Nephron progenitor cell (in vitro differentiated cells): Measurements from ENCODE around the gene ARMH4.
"Not testable (repeated sequence)": the region's sequence is repeated elsewhere in the genome, so short reads cannot be mapped to it uniquely, and the experiment has no call there.

Experiments
- DNase-seq: peaks from one replicate; pipeline ENCODE4 v3.0.0; 2021
- H3K27ac Mint-ChIP-seq: 2 replicates; pipeline ENCODE4 v1.8.0; 2021; ENCODE audit warnings: mild to moderate bottlenecking, moderate library complexity, mixed read lengths
- H3K27me3 Mint-ChIP-seq: 2 replicates; pipeline ENCODE4 v1.8.0; 2021; ENCODE audit warnings: mild to moderate bottlenecking, low read depth, mixed read lengths; ENCODE audit not compliant: poor library complexity
- H3K36me3 Mint-ChIP-seq: 2 replicates; pipeline ENCODE4 v1.8.0; 2021; ENCODE audit warnings: low read depth, mixed read lengths
- H3K4me1 Mint-ChIP-seq: 2 replicates; pipeline ENCODE4 v1.8.0; 2021; ENCODE audit warnings: mixed read lengths
- H3K4me3 Mint-ChIP-seq: 2 replicates; pipeline ENCODE4 v1.8.0; 2021; ENCODE audit warnings: mild to moderate bottlenecking, moderate library complexity, mixed read lengths
- H3K9me3 Mint-ChIP-seq: 2 replicates; pipeline ENCODE4 v1.8.0; 2021; ENCODE audit warnings: mild to moderate bottlenecking, moderate library complexity, mixed read lengths
- TF ChIP-seq, protein P1 (sequence below): fragments of 200-600 bp; sonication (generic); IDR thresholded peaks from 2 replicates; pipeline ENCODE4 v1.5.0; 2021; ENCODE audit warnings: antibody characterized with exemption

Gene ARMH4

DNA sequence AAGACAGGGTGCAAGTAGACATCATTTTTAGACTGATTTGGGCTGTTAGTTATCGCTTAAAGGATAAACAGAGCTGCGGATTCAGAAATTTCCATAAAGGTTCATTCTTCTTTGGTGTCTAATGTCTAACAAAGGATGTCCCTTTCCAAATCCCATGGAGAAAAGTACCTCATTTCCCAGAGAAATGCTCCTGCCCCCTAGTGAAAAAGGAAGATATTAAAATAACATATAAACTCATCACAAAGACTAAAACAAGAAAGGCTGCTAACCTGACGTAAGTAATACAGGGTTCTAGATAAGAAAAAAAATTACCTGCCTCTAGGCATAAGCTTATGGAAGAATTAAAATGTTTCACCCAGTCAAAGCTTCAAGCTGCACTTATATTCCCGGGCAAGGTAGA lies 22.8 kb downstream of the ARMH4 start:
- peaks cover 28% of the 10 kb centered on the region for H3K9me3 Mint-ChIP-seq
- peaks cover 40% of the 10 kb centered on the region for H3K36me3 Mint-ChIP-seq
- DNase-seq: no peak
- no peak overlapping the region for H3K27ac Mint-ChIP-seq
- no peaks in the 10 kb centered on the region for H3K4me1 Mint-ChIP-seq
- H3K4me3 Mint-ChIP-seq: no peak overlapping the region
- H3K27me3 Mint-ChIP-seq: no peaks in the 10 kb centered on the region
- TF ChIP-seq, protein P1, sequence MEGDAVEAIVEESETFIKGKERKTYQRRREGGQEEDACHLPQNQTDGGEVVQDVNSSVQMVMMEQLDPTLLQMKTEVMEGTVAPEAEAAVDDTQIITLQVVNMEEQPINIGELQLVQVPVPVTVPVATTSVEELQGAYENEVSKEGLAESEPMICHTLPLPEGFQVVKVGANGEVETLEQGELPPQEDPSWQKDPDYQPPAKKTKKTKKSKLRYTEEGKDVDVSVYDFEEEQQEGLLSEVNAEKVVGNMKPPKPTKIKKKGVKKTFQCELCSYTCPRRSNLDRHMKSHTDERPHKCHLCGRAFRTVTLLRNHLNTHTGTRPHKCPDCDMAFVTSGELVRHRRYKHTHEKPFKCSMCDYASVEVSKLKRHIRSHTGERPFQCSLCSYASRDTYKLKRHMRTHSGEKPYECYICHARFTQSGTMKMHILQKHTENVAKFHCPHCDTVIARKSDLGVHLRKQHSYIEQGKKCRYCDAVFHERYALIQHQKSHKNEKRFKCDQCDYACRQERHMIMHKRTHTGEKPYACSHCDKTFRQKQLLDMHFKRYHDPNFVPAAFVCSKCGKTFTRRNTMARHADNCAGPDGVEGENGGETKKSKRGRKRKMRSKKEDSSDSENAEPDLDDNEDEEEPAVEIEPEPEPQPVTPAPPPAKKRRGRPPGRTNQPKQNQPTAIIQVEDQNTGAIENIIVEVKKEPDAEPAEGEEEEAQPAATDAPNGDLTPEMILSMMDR: no peak

DNA sequence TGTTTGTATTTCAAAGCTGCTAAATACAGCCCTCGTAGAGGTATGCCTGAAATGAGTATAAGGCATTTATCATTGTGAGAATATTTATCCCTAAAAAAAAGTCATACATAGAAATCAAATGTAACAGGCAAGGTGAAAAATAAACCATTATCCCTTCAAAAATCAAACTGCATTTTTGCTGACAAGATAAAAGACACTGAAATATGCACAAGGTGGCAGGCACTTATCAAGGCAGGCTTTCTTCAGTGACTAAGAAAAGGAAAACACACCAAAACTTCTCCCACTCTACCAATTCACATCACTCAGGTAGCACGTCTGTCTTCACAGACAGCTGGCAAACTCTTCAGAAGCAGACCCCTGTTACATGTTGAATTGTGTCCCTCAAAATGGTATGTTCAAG lies 23.6 kb downstream of the ARMH4 start:
- DNase-seq: no peak
- peaks cover 42% of the 10 kb centered on the region for H3K36me3 Mint-ChIP-seq
- no peak overlapping the region for H3K4me3 Mint-ChIP-seq
- H3K27me3 Mint-ChIP-seq: no peaks in the 10 kb centered on the region
- H3K27ac Mint-ChIP-seq: no peak overlapping the region
- TF ChIP-seq, protein P1: no peak
- peaks cover 30% of the 10 kb centered on the region for H3K9me3 Mint-ChIP-seq
- no peaks in the 10 kb centered on the region for H3K4me1 Mint-ChIP-seq

DNA sequence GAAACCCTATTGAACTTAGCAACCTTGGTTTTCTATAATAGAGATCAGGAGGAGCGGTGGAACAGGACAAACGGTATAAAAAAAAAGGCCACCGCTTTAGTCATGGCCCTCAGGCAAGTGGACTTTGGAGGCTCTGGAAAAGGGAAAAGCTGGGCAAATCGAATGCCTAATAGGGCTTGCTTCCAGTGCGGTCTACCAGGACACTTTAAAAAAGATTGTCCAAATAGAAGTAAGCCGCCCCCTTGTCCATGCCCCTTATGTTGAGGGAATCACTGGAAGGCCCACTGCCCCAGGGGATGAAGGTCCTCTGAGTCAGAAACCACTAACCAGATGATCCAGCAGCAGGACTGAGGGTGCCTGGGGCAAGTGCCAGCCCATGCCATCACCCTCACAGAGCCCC lies 29.5 kb downstream of the ARMH4 start:
- not testable (repeated sequence) for DNase-seq, H3K4me1 Mint-ChIP-seq, H3K27me3 Mint-ChIP-seq, H3K27ac Mint-ChIP-seq, H3K4me3 Mint-ChIP-seq
- H3K36me3 Mint-ChIP-seq: peaks cover 32% of the 10 kb centered on the region
- H3K9me3 Mint-ChIP-seq: peaks cover 30% of the 10 kb centered on the region

DNA sequence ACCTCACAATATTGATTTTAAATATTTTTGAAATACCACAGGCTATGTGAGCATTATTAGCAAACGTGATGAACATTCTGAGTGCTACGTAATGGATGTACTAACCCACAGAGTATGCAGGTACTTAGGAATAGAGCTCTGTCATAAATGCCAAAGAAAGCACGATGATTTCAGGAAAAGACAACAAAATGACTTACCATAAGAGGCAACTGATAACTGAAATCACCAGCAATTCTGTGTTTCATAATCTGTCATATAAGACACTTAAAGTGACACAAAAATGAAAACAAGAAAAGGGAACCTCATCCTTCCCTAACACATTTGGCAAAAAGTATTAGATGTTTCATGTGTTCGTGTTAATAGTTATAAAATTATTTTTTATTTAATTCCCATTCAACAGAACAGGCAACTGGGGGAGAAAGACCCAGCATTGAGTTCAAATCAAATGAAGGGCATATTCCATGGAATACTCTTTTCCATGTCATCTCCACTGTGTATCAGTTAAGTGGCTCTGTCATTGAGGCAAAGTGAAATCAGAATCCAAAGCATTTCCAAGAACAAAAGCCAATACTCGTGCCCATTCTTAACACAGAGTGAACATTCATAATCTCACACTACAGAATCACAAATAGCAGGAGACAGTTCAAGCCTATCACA lies 30.4 kb downstream of the ARMH4 start:
- peaks cover 22% of the 10 kb centered on the region for H3K9me3 Mint-ChIP-seq
- H3K36me3 Mint-ChIP-seq: peaks cover 23% of the 10 kb centered on the region
- H3K4me1 Mint-ChIP-seq: no peaks in the 10 kb centered on the region
- no peak overlapping the region for H3K4me3 Mint-ChIP-seq
- no peak overlapping the region for H3K27ac Mint-ChIP-seq
- TF ChIP-seq, protein P1: no peak
- H3K27me3 Mint-ChIP-seq: no peaks in the 10 kb centered on the region
- no peak for DNase-seq

DNA sequence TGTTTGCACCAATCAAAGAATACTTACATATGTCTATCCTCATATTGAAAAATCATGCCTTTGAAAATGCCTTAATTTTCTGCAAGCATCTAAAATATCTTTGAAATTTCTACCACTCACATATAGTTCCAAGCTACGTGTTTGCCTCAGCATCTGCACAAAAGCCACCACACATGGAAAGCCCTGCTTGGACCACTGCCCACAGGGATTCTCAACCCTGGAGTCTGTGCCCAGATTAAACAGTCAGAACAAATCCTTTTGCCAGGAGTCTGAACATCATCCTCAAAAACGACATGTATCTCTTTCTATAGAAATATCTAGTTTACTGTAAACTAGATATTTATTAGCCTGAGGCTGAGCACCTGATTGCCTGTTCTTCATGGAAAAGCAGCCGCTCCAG lies 32.6 kb downstream of the ARMH4 start:
- peaks cover 3% of the 10 kb centered on the region for H3K9me3 Mint-ChIP-seq
- DNase-seq: no peak
- no peak overlapping the region for H3K4me3 Mint-ChIP-seq
- no peak overlapping the region for H3K27ac Mint-ChIP-seq
- no peaks in the 10 kb centered on the region for H3K27me3 Mint-ChIP-seq
- H3K4me1 Mint-ChIP-seq: no peaks in the 10 kb centered on the region
- H3K36me3 Mint-ChIP-seq: peaks cover 8% of the 10 kb centered on the region
- TF ChIP-seq, protein P1: no peak

DNA sequence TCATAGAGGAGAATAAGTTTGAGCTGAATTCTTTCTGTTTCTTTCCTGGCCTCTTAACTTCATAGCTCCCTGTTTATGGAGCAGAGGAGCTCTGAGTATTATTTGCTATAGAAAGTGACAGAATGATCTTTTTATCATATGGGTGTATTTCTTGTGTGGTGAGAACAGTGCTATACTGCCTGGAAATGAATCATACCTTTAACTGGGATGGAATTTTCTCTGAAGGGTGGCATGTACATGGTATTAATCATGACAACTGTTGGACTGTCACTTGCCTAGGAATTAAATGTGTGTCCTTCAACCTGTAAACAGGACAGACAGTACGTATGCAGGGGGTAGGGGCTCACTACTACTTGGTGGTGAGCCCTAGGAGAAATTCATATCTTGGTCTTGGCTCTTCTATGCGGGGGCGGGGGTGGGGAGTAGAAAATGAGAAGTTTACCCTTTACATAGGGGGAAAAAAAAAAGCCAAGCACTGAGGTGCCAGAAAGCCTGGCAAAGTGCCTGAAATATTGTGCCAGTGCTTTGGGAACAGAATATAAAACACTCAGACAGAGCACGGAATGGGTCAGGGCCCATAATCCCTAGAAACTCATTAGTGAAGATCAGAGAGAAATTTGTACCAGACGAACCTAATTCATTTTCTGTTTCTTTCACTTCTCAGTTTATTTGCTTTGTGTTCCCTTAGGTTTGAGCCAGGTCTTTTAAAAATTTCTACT lies 33.8 kb downstream of the ARMH4 start:
- Mint-ChIP-seq H3K9me3 (no peaks in the 10 kb centered on the region), H3K36me3 (peaks cover 4% of the 10 kb centered on the region), H3K4me1 (no peaks in the 10 kb centered on the region), H3K27ac (no peak overlapping the region), H3K4me3 (no peak overlapping the region), H3K27me3 (no peaks in the 10 kb centered on the region)
- TF ChIP-seq, protein P1: no peak
- DNase-seq: no peak
